Cardiac fibroblast (primary cell): ENCODE measurements around the gene SNX19.
A peak's percentile ranks its signal among the peaks of the same experiment; 100 is the strongest.

Experiments used
- DNase-seq, 2 donors: peaks; one replicate each; pipeline versions ENCODE4 v3.0.0 to v3.0.0-alpha.2; 2010; ENCODE audit warnings: low read depth in 2 of 2
- H3K4me3 ChIP-seq, 2 donors: replicated peaks in 1 of 2; 1 replicate in 1 of 2; 2 replicates in 1 of 2; pipeline ENCODE4 v1.5.1; 2011; ENCODE audit warnings: low read depth in 2 of 2, low read length in 2 of 2, mild to moderate bottlenecking in 2 of 2, moderate library complexity in 1 of 2
- CTCF ChIP-seq: IDR thresholded peaks from one replicate; pipeline ENCODE4 v1.5.1; 2011; ENCODE audit warnings: low read depth, mild to moderate bottlenecking, low read length, inconsistent platforms

The SNX19 gene

GRCh38 chr11:130897262-130898182 lies 18.8 kb downstream of the SNX19 start:
- H3K4me3 ChIP-seq: peak overlapping the region in 1 of 2 donors; percentile 6
- DNase-seq: peak; percentile 97 to 98
- no peak for TF ChIP-seq CTCF

DNA sequence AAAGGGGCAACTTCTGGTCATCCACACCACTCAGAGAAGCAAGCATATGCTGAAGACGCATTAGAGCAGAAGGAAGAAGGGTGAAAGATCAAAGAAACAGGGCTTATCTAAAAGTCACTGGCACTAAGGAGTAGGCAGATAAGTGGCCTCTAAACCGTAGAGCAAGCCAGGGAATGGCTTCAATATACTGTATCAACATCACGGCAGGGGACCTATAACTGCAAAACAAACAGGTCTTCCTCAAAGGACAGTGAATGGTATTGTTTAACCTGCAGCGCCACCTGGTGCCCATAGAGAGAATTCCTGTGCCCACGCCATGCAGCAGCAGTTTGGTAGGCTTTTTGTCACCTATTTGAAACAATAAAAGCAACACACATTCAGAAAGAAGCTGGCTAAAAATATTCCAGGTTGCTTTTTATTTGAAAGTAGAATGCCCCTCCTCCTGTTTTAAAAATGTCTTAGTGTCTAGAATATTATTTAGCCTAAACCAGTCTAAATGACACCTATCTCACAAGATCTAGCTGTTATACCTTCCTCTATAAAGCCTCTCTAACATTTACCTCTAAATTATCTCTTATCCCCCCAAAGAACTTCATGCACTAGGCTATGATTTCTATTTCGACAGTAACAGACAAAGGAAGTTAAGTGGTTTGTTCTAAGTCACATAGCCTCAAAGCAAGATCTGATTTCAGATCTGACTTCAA lies 21.8 kb downstream of the SNX19 start:
- H3K4me3 ChIP-seq: no peak overlapping the region
- peak; percentile 77 for TF ChIP-seq CTCF
- peak; percentile 84 to 85 for DNase-seq

DNA sequence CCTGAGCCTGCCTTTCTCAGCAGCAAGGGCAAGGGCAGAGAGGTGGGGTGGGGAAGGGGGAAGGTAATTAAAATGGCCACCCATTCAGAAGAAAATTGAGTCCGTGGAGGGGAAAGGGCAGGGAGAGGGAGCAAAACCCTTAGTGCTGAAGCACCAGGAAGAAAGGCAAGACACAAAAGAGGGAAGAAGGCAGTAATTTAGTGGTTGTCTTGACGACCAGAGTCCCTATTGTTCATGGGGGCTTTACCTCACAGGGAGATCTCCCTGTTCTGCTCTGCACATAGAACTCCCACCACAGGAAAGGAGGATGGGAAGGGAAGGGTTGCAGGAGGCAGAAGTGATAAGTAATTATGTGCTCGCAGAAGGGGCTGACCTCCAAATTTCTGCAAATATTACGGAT lies 23.4 kb downstream of the SNX19 start:
- H3K4me3 ChIP-seq: no peak overlapping the region
- no peak for DNase-seq
- TF ChIP-seq CTCF: no peak

DNA sequence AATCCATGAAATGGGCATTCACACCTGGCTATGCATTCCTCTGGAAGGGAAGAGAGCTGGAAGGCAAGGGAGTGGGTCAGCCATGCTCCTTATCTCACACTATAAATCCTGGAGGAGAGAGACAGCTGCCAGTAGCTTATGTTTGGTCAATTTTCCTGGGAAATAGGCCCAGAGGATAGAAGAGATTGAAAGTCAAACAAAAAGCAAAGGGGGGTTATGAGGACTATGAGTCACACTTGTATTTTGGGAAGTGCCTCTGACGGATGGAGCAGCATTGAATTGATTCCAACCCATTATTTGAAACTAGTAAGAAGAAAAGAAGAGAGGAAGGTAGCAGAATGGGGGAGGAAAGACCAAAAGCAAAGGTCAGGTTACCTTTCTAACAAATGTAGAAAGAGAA lies 25.0 kb downstream of the SNX19 start:
- TF ChIP-seq CTCF: no peak
- H3K4me3 ChIP-seq: no peak overlapping the region
- DNase-seq: peak; percentile 51 to 55

DNA sequence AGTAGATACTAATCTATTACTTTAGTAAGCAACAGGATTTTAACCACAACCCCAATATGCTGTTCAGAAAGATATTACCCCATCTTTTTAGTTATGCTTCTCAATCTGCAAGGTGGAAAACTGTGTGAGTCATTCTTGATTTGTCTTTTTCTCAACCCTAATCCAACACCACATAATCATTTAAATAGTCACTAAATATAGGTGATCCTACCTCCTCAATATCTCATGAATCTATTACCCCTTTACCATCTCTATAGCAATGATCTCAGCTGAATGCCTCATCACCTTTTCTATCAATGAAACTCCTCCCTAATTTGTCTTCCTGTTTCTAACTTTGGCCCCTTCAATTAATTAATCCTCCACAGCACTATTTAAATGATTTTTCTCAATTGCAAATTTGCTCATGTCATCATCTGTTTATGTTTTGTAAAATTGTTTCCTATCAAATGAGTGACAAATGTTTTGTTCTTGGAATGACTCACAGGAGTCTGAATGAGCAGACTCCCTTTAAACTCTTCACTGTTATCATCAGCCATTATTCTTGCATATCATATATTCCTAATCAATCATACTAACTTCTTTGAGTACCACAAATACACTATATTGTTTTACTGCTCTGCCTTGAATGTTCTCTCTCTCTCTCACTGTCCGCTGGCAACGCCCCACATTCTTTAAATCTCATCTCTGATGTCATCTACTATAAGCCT lies 26.1 kb downstream of the SNX19 start:
- no peak for TF ChIP-seq CTCF
- DNase-seq: no peak
- no peak overlapping the region for H3K4me3 ChIP-seq

DNA sequence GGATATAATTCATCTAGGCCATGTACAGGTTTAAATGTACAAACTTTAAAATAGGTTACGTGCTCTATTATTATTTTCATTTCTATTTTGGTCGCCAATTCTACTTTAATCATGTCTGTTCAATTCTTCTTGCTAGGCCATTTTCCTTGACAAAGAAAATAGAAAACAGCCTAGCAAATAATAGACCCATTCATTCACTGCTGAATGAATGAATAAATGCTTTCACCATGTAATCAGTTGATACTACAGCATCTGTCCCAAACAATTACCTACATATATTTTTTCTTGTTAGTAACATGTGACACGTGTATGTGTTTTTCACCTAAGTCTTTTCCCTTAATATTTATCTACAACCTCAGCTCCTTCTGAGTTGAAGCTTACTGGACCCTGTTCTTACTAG lies 27.5 kb downstream of the SNX19 start:
- no peak for TF ChIP-seq CTCF
- no peak for DNase-seq
- no peak overlapping the region for H3K4me3 ChIP-seq
